H1 (cell line): ENCODE measurements around the gene RENBP. TPM values are rescaled to one million over a fixed set of nuclear protein-coding genes. Genes with fewer than 3 reads are reported as not detected.

Source experiments
- CTCF ChIA-PET: fragments of 300-600 bp; sonication (Branson Sonifier 250); formaldehyde crosslinking; loops from one replicate; lab custom pipeline; 2021; ENCODE audit not compliant: partially characterized antibody; lab: Charles Lee
- POLR2A ChIA-PET: fragments of 300-600 bp; sonication (Branson Sonifier 250); formaldehyde crosslinking; loops from one replicate; lab custom pipeline; 2021; ENCODE audit warnings: inconsistent platforms; ENCODE audit not compliant: partially characterized antibody; lab: Charles Lee
- DNase-seq, 2 experiments: peaks; one replicate each; pipeline versions ENCODE4 v3.0.0 to v3.0.0-alpha.2; 2010 to 2022; ENCODE audit warnings: low spot score in 2 of 2, low read depth in 1 of 2, mixed read lengths in 1 of 2
- FAIRE-seq: peaks from 2 replicates; lab custom pipeline; 2011; peaks lifted over from hg19 to GRCh38; lab: Jason Lieb, UNC
- H2AFZ ChIP-seq: 2 replicates; pipeline ENCODE4 v1.8.1; 2012; ENCODE audit warnings: low read length, inconsistent platforms
- H2AK5ac ChIP-seq: 2 replicates; pipeline ENCODE4 v1.6.1; 2013; ENCODE audit warnings: low read depth, low read length
- H2BK120ac ChIP-seq: replicated peaks from 2 replicates; pipeline ENCODE3; 2013; ENCODE audit warnings: low read depth, low read length, inconsistent platforms
- H2BK12ac ChIP-seq: 2 replicates; pipeline ENCODE4 v1.6.1; 2013; ENCODE audit warnings: low read depth, low read length
- H2BK15ac ChIP-seq: 2 replicates; pipeline ENCODE4 v1.6.1; 2013; ENCODE audit warnings: low read length
- H2BK20ac ChIP-seq: 2 replicates; pipeline ENCODE4 v1.6.1; 2013; ENCODE audit warnings: low read length
- H2BK5ac ChIP-seq: 2 replicates; pipeline ENCODE4 v1.6.1; 2013; ENCODE audit warnings: low read depth, low read length
- H3K14ac ChIP-seq: 2 replicates; pipeline ENCODE4 v1.6.1; 2013; ENCODE audit warnings: inconsistent platforms; ENCODE audit not compliant: insufficient read length
- H3K18ac ChIP-seq: 2 replicates; pipeline ENCODE4 v1.6.1; 2013; ENCODE audit warnings: low read length; ENCODE audit errors: extremely low read depth
- H3K23ac ChIP-seq: 2 replicates; pipeline ENCODE4 v1.6.1; 2013; ENCODE audit warnings: inconsistent platforms; ENCODE audit not compliant: insufficient read length
- H3K23me2 ChIP-seq: 2 replicates; pipeline ENCODE4 v1.6.1; 2013; ENCODE audit warnings: low read depth, low read length
- H3K27ac ChIP-seq: 2 replicates; pipeline ENCODE4 v1.6.1; 2011; ENCODE audit warnings: low read depth, low read length, inconsistent platforms
- H3K27me3 ChIP-seq, 4 experiments: replicated peaks in 1 of 4; 1 replicate in 1 of 4; 2 replicates in 3 of 4; pipeline versions ENCODE4 v1.6.1 to v1.8.1; 2011 to 2013; ENCODE audit warnings: low read length in 3 of 4, mild to moderate bottlenecking in 3 of 4, inconsistent platforms in 2 of 4, mixed read lengths in 2 of 4, moderate library complexity in 1 of 4; ENCODE audit not compliant: control insufficient read depth in 3 of 4, insufficient read depth in 3 of 4; ENCODE audit errors: extremely low read depth in 1 of 4
- H3K36me3 ChIP-seq, 4 experiments: 2 replicates each; pipeline versions ENCODE4 v1.6.1 to v1.8.1; 2011 to 2013; ENCODE audit warnings: mild to moderate bottlenecking in 4 of 4, low read length in 3 of 4, moderate library complexity in 2 of 4, control low read depth in 1 of 4, inconsistent platforms in 1 of 4; ENCODE audit not compliant: insufficient read depth in 4 of 4, control insufficient read depth in 2 of 4
- H3K4ac ChIP-seq: replicated peaks from 2 replicates; pipeline ENCODE3; 2013; ENCODE audit warnings: low read length, low read depth, mixed read lengths, inconsistent platforms; ENCODE audit not compliant: insufficient read length
- H3K4me1 ChIP-seq, 4 experiments: replicated peaks in 1 of 4; 1 replicate in 1 of 4; 2 replicates in 3 of 4; pipeline versions ENCODE4 v1.6.1 to v1.8.1; 2011 to 2013; ENCODE audit warnings: low read length in 3 of 4, inconsistent platforms in 2 of 4, mixed read lengths in 1 of 4; ENCODE audit not compliant: insufficient read depth in 4 of 4, control insufficient read depth in 3 of 4
- H3K4me2 ChIP-seq, 2 experiments: 2 replicates each; pipeline versions ENCODE4 v1.6.1 to v1.8.1; 2011 to 2013; ENCODE audit warnings: low read depth in 2 of 2, low read length in 2 of 2, control low read depth in 1 of 2, inconsistent platforms in 1 of 2, mild to moderate bottlenecking in 1 of 2; ENCODE audit not compliant: insufficient read depth in 1 of 2
- H3K4me3 ChIP-seq, 4 experiments: fragments of 200-600, 300-600 bp in 1 of 4; sonication (generic), shearing (Covaris generic), sonication (Bioruptor Twin) in 1 of 4; 2 replicates each; pipeline versions ENCODE4 v1.5.1 to v1.8.1; 2011 to 2016; ENCODE audit warnings: low read length in 4 of 4, low read depth in 3 of 4, control low read depth in 2 of 4, inconsistent platforms in 2 of 4, mild to moderate bottlenecking in 2 of 4, mixed read lengths in 1 of 4, moderate library complexity in 1 of 4; ENCODE audit not compliant: insufficient read depth in 2 of 4; ENCODE audit errors: extremely low read depth in 1 of 4
- H3K56ac ChIP-seq: replicated peaks from 2 replicates; pipeline ENCODE3; 2013; ENCODE audit warnings: low read depth, mild to moderate bottlenecking, mixed read lengths, low read length, inconsistent platforms; ENCODE audit not compliant: insufficient read length
- H3K79me1 ChIP-seq: 2 replicates; pipeline ENCODE4 v1.6.1; 2013; ENCODE audit warnings: low read depth, low read length, control low read depth
- H3K79me2 ChIP-seq, 2 experiments: 2 replicates each; pipeline versions ENCODE4 v1.6.1 to v1.8.1; 2012 to 2013; ENCODE audit warnings: low read length in 2 of 2, mild to moderate bottlenecking in 2 of 2, inconsistent platforms in 1 of 2; ENCODE audit not compliant: insufficient read depth in 2 of 2, control insufficient read depth in 1 of 2
- H3K9ac ChIP-seq, 4 experiments: replicated peaks in 1 of 4; 1 replicate in 1 of 4; 2 replicates in 3 of 4; pipeline versions ENCODE4 v1.6.1 to v1.8.1; 2011 to 2013; ENCODE audit warnings: low read depth in 3 of 4, low read length in 3 of 4, control low read depth in 2 of 4, mild to moderate bottlenecking in 2 of 4, moderate library complexity in 2 of 4, inconsistent platforms in 1 of 4; ENCODE audit errors: extremely low read depth in 1 of 4
- H3K9me3 ChIP-seq, 2 experiments: 2 replicates each; pipeline versions ENCODE4 v1.6.1 to v1.8.1; 2012 to 2013; ENCODE audit warnings: mild to moderate bottlenecking in 2 of 2, moderate library complexity in 2 of 2, control low read depth in 1 of 2, inconsistent platforms in 1 of 2, low read depth in 1 of 2, low read length in 1 of 2, mixed read lengths in 1 of 2; ENCODE audit not compliant: insufficient read depth in 2 of 2
- H4K20me1 ChIP-seq, 2 experiments: replicated peaks in 1 of 2; 2 replicates each; pipeline versions ENCODE3 to v1.8.1; 2011 to 2013; ENCODE audit warnings: inconsistent platforms in 2 of 2, low read length in 2 of 2, mild to moderate bottlenecking in 1 of 2; ENCODE audit not compliant: insufficient read depth in 2 of 2, control insufficient read depth in 1 of 2
- H4K5ac ChIP-seq: 2 replicates; pipeline ENCODE4 v1.6.1; 2013; ENCODE audit warnings: low read length, low read depth, mixed read lengths, inconsistent platforms; ENCODE audit not compliant: insufficient read length
- H4K8ac ChIP-seq: 2 replicates; pipeline ENCODE4 v1.8.0; 2013; ENCODE audit warnings: mild to moderate bottlenecking, moderate library complexity, low read length, inconsistent platforms; ENCODE audit not compliant: insufficient read depth; ENCODE audit errors: extremely low read depth
- H4K91ac ChIP-seq: replicated peaks from 2 replicates; pipeline ENCODE3; 2013; ENCODE audit warnings: low read length, mixed read lengths, inconsistent platforms; ENCODE audit not compliant: insufficient read length
- CHD1 ChIP-seq: IDR thresholded peaks from 2 replicates; pipeline ENCODE4 v1.6.1; 2012; ENCODE audit warnings: low read depth, low read length, improper control_type of control experiment
- CTCF ChIP-seq, 3 experiments: IDR thresholded peaks; 1 replicate in 2 of 3; 2 replicates in 1 of 3; pipeline versions ENCODE4 v1.5.1 to v1.6.1; 2011; ENCODE audit warnings: low read length in 3 of 3, mild to moderate bottlenecking in 3 of 3, inconsistent platforms in 2 of 3, low read depth in 1 of 3, moderate library complexity in 1 of 3; ENCODE audit not compliant: insufficient read depth in 1 of 3; ENCODE audit errors: control extremely low read depth in 1 of 3
- MAX ChIP-seq: IDR thresholded peaks from 2 replicates; pipeline ENCODE4 v1.6.1; 2012; ENCODE audit warnings: inconsistent platforms
- RAD21 ChIP-seq, 2 experiments: IDR thresholded peaks in 1 of 2; conservative IDR thresholded peaks in 1 of 2; 2 replicates each; pipeline ENCODE4 v1.6.1; 2011; ENCODE audit warnings: low read depth in 2 of 2, low read length in 2 of 2, improper control_type of control experiment in 1 of 2, inconsistent platforms in 1 of 2, mild to moderate bottlenecking in 1 of 2, moderate library complexity in 1 of 2
- WGBS, 2 experiments: shearing (Covaris generic) in 1 of 2; methylation state at CpG; one replicate each; pipeline versions ENCODE4 v1.1.6 to v1.1.7; 2013 to 2015; ENCODE audit warnings: low lambda C conversion rate in 2 of 2, mixed read lengths in 2 of 2, inconsistent platforms in 1 of 2, low coverage in 1 of 2, missing lambda C conversion rate in 1 of 2; ENCODE audit not compliant: insufficient replicate concordance in 2 of 2, insufficient coverage in 1 of 2, insufficient read length in 1 of 2; ENCODE audit errors: extremely low coverage in 1 of 2, missing lambda C conversion rate in 1 of 2; 5-methylcytosine and 5-hydroxymethylcytosine counted together
- polyA plus RNA-seq, 7 experiments: library from polyadenylated mRNA; depleted of rRNA in 3 of 7; stranded (reverse) in 5 of 7; unstranded in 2 of 7; fragments of >200 nt in 5 of 7; fragments of 200-250 nt in 2 of 7; gene quantifications; 1 replicate in 5 of 7; 2 replicates in 1 of 7; 4 replicates in 1 of 7; pipeline versions ENCODE4 v1.2.1 to v1.2.3, GENCODE V29; 2011 to 2013; ENCODE audit warnings: missing spikeins in 2 of 7, mixed read lengths in 2 of 7
- total RNA-seq: library from RNA; stranded (reverse); fragmentation: NEBNext Ultra II Directional; extraction: Animal tissue kit (Norgen Biotek cat#: 25700); gene quantifications from 2 replicates; pipeline ENCODE4 v1.2.1, GENCODE V29; 2021

Gene RENBP
- total and polyA plus RNA-seq, 2 of the 8 experiments (the other 6 are each of a cell fraction or from before 2014, with no cell fraction given) = 12.4 to 21.8 TPM

- Histone ChIP-seq H3K4ac (no peak overlapping the region), H4K8ac (no peak overlapping the region; the same call in 1 of the 2 replicates), H3K23me2 (peaks cover 15% of the 10 kb centered on the region; the same call in 1 of the 2 replicates), H3K4me3 (no peak overlapping the region), H3K36me3 (0 out of 8 replicates have a peak, but pooled peaks cover 0 to 2% (median 0%) of the 10 kb centered on the region in 4 experiments), H2BK15ac (no peak overlapping the region), H2AK5ac (no peak overlapping the region), H3K23ac (no peak overlapping the region), H4K91ac (no peak overlapping the region), H3K27ac (no peak overlapping the region), H3K18ac (no peak overlapping the region; the same call in 1 of the 2 replicates), H3K9ac (no peak overlapping the region)
- CTCF ChIA-PET = interaction anchor here (0.8 to 19.6 kb wide), 17 partner anchors 9 to 486 kb away, joined by 3 to 272 read pairs (median 4); partner anchors contain the start of genes DNASE1L1 and RENBP
- 86% methylated on average over 20 of the region's 25 CpGs; no CpG with 5 or more reads in 1 of the 2 experiments for WGBS, 2 experiments
- no peak for FAIRE-seq
- POLR2A ChIA-PET = interaction anchor here (0.8 to 14.9 kb wide), 10 partner anchors 11 to 48 kb away, joined by 3 to 231 read pairs (median 4); partner anchors contain the start of genes AVPR2, HCFC1, NAA10 and RENBP
- TF ChIP-seq CTCF (IDR thresholded peaks at IDR 0.05; ENCODE audit: control extremely low read depth in 1 of 3, insufficient read depth in 1 of 3, low read depth in 1 of 3, low read length in 3 of 3) (peak in 2 of 3 experiments; percentile 21 to 22; a peak in 2 of 4 replicates), RAD21 (IDR thresholded peaks at IDR 0.05 in 1 of 2, conservative IDR thresholded peaks at IDR 0.05 in 1 of 2; ENCODE audit: low read depth in 2 of 2, low read length in 2 of 2) (peak in 1 of 2 experiments; percentile 23; a peak in 1 of 4 replicates), MAX (no peak), CHD1 (no peak)
- TF ChIP-seq, all 59 proteins: peak for 2
- DNase-seq = no peak
- no peak overlapping the region for H2BK5ac ChIP-seq
- no peak overlapping the region for H2BK120ac ChIP-seq
- no peak overlapping the region for H4K5ac ChIP-seq
- no peak overlapping the region; a peak in 1 of 4 replicates for H3K4me2 ChIP-seq
- H2BK12ac ChIP-seq = no peak overlapping the region
- H3K9me3 ChIP-seq = no peaks in the 10 kb centered on the region
- peaks cover 3 to 16% (median 12%) of the 10 kb centered on the region in 4 experiments for H3K4me1 ChIP-seq
- H3K79me1 ChIP-seq = no peaks in the 10 kb centered on the region; the same call in 1 of the 2 replicates
- H2BK20ac ChIP-seq = no peak overlapping the region
- no peaks in the 10 kb centered on the region for H3K27me3 ChIP-seq
- H3K79me2 ChIP-seq = peaks cover 0 to 3% of the 10 kb centered on the region in 2 experiments; a peak in 1 of 4 replicates
- H3K14ac ChIP-seq = no peak overlapping the region
- peaks cover 0 to 2% of the 10 kb centered on the region in 2 experiments for H4K20me1 ChIP-seq
- no peak overlapping the region for H3K56ac ChIP-seq
- no peak overlapping the region for H2AFZ ChIP-seq
Observed at GRCh38 chrX:153922932-153923857, 21.2 kb downstream of the RENBP start.
